ENCODE measurements around the gene PTPN1. TPM values are rescaled to one million over a fixed set of nuclear protein-coding genes. Genes with fewer than 3 reads are reported as not detected.
A peak's percentile ranks its signal among the peaks of the same experiment; 100 is the strongest.

The PTPN1 gene
- total and polyA plus RNA-seq, 2 of the 13 experiments (the other 11 are each of a cell fraction or from before 2014, with no cell fraction given) = 17.7 to 37.2 TPM

- TF ChIP-seq ZZZ3 (CRISPR knock-in tag; IDR thresholded peaks at IDR 0.05; ENCODE audit: borderline replicate concordance) = no peak
- TF ChIP-seq MLX (CRISPR knock-in tag; IDR thresholded peaks at IDR 0.05) = no peak; the same call in 1 of the 2 replicates
- TF ChIP-seq ZNF772 (CRISPR knock-in tag; IDR thresholded peaks at IDR 0.05) = 0 out of 2 replicates have a peak, but pooled peaks have one; percentile 18
- TF ChIP-seq SCMH1 (CRISPR knock-in tag; IDR thresholded peaks at IDR 0.05; ENCODE audit: borderline replicate concordance) = no peak
- TF ChIP-seq FOXO4 (CRISPR knock-in tag; conservative IDR thresholded peaks at IDR 0.05) = no peak
- no peak for TF ChIP-seq ZNF512 (CRISPR knock-in tag; IDR thresholded peaks at IDR 0.05)
- no peak for TF ChIP-seq CREB3 (CRISPR knock-in tag; IDR thresholded peaks at IDR 0.05)
- TF ChIP-seq SNRNP70 (IDR thresholded peaks at IDR 0.05; ENCODE audit: low read depth, low read length) = no peak
- peak; percentile 74; the same call in 1 of the 2 replicates for TF ChIP-seq PITX1 (CRISPR knock-in tag; IDR thresholded peaks at IDR 0.05)
- TF ChIP-seq HNRNPL (IDR thresholded peaks at IDR 0.05; ENCODE audit: low read depth, low read length) = 0 out of 2 replicates have a peak, but pooled peaks have one; percentile 19
- no peak for TF ChIP-seq ZNF530 (CRISPR knock-in tag; IDR thresholded peaks at IDR 0.05; ENCODE audit: low read depth)
- peak; percentile 43; the same call in 1 of the 2 replicates for TF ChIP-seq ZNF362 (CRISPR knock-in tag; IDR thresholded peaks at IDR 0.05; ENCODE audit: borderline replicate concordance)
- TF ChIP-seq PRDM10 (CRISPR knock-in tag; IDR thresholded peaks at IDR 0.05; ENCODE audit: low read depth) = no peak
- TF ChIP-seq HNRNPLL (IDR thresholded peaks at IDR 0.05; ENCODE audit: low read depth, low read length, poor library complexity, severe bottlenecking) = peak; percentile 28
- TF ChIP-seq KLF9 (CRISPR knock-in tag; IDR thresholded peaks at IDR 0.05; ENCODE audit: low read depth) = no peak
- no peak for TF ChIP-seq SALL2 (CRISPR knock-in tag; IDR thresholded peaks at IDR 0.05)
- no peak for TF ChIP-seq ZNF678 (CRISPR knock-in tag; IDR thresholded peaks at IDR 0.05)
- TF ChIP-seq FOXO1 (CRISPR knock-in tag; IDR thresholded peaks at IDR 0.05) = no peak; the same call in 1 of the 2 replicates
Measured at GRCh38 chr20:50625986-50626677, 115.9 kb downstream of the PTPN1 start (continued).
